Breast epithelium (tissue), 3 donors: ENCODE data around the gene SLCO2B1.

Experiments used
- POLR2A ChIP-seq: fragments of 450-650 bp; IDR thresholded peaks from one replicate; pipeline ENCODE4 v1.6.1; 2016; ENCODE audit warnings: antibody characterized with exemption, mild to moderate bottlenecking, moderate library complexity
- TF ChIP-seq, protein P1 (sequence below), 3 donors: fragments of 450-650 bp; IDR thresholded peaks; one replicate each; pipeline ENCODE4 v1.5.1; 2016 to 2017; ENCODE audit warnings: antibody characterized with exemption in 3 of 3, mild to moderate bottlenecking in 3 of 3, moderate library complexity in 3 of 3

DNA sequence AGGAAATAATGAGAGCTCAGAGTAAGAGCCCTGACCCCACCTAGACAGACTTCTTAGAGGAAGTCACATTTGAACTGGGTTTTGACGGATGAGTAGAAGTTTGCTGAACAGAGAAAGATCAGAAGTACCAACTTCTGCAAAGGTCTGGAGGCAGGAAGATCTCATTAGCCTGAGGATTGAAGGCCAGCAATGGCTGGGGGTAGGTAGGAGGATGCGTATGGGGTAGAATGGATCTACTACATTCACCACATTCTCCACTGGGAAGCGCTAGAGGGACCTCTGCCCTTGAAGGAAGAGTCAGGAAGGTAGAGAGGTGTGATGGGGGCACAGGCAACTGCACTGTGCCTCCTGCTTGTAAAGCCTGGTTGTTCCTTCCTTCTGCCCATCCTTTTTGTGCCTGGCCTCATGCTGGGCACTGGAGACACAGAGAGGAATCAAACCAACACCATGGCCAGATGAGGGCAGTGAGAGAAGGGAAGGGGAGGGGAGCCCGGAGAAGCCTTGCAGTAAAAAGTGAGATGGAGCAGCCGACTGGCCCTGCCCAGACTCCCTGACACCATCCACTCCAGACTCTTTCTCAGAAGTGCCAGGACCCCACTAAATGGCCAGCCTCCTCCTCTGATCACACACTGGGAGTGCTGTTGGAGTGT, 94.6 kb downstream of the SLCO2B1 start:
- TF ChIP-seq, protein P1, sequence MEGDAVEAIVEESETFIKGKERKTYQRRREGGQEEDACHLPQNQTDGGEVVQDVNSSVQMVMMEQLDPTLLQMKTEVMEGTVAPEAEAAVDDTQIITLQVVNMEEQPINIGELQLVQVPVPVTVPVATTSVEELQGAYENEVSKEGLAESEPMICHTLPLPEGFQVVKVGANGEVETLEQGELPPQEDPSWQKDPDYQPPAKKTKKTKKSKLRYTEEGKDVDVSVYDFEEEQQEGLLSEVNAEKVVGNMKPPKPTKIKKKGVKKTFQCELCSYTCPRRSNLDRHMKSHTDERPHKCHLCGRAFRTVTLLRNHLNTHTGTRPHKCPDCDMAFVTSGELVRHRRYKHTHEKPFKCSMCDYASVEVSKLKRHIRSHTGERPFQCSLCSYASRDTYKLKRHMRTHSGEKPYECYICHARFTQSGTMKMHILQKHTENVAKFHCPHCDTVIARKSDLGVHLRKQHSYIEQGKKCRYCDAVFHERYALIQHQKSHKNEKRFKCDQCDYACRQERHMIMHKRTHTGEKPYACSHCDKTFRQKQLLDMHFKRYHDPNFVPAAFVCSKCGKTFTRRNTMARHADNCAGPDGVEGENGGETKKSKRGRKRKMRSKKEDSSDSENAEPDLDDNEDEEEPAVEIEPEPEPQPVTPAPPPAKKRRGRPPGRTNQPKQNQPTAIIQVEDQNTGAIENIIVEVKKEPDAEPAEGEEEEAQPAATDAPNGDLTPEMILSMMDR (IDR thresholded peaks at IDR 0.05): no peak
- TF ChIP-seq POLR2A: no peak
